Stimulated activated CD8-positive, alpha-beta memory T cell treated with anti-CD3 and anti-CD28 coated beads, Interleukin-4, amount 100 ng/mL, for 4 hours (primary cell): Measurements from ENCODE around the gene NAALADL1.

Experiments used
- DNase-seq, 2 donors: peaks; one replicate each; pipeline ENCODE4 v3.0.0-alpha.2; 2020; ENCODE audit warnings: low read depth in 2 of 2, low spot score in 1 of 2

The NAALADL1 gene

GRCh38 chr11:65058419-65059054 is at the start of gene NAALADL1:
Gene NAALADL1, minus strand, starts transcription at chr11:65058553. Its CDS starts 32 bp downstream, at chr11:65058521.
- DNase-seq, result no peak

GRCh38 chr11:65107751-65108468 is 49.6 kb upstream of the NAALADL1 start:
- no peak for DNase-seq

GRCh38 chr11:65107078-65107477 is 48.7 kb upstream of the NAALADL1 start:
- DNase-seq, result no peak

GRCh38 chr11:65104628-65105027 is 46.3 kb upstream of the NAALADL1 start:
- no peak for DNase-seq

- no peak for DNase-seq
Measured at GRCh38 chr11:65103476-65103875, 45.1 kb upstream of the NAALADL1 start.

- DNase-seq, result no peak
Measured at GRCh38 chr11:65102142-65103095, 44.1 kb upstream of the NAALADL1 start.

GRCh38 chr11:65100674-65101350 is 42.5 kb upstream of the NAALADL1 start:
- no peak for DNase-seq

GRCh38 chr11:65096926-65097325 is 38.6 kb upstream of the NAALADL1 start:
- DNase-seq, result no peak

GRCh38 chr11:65095974-65096806 is 37.8 kb upstream of the NAALADL1 start, which contains the start of gene VPS51:
Gene VPS51, plus strand, starts transcription at chr11:65096214. Its CDS starts 37 bp downstream, at chr11:65096251.
- peak; percentile 66 for DNase-seq

GRCh38 chr11:65095427-65095826 is 37.1 kb upstream of the NAALADL1 start:
- DNase-seq, result no peak

- no peak for DNase-seq
Measured at GRCh38 chr11:65090628-65091027, 32.3 kb upstream of the NAALADL1 start.

- no peak for DNase-seq
Measured at GRCh38 chr11:65089621-65090020, 31.3 kb upstream of the NAALADL1 start.

- DNase-seq, result no peak
Measured at GRCh38 chr11:65087827-65088226, 29.5 kb upstream of the NAALADL1 start.

- DNase-seq, result no peak
Measured at GRCh38 chr11:65087216-65087615, 28.9 kb upstream of the NAALADL1 start.

- DNase-seq, result no peak
Measured at GRCh38 chr11:65086809-65087208, 28.5 kb upstream of the NAALADL1 start.

GRCh38 chr11:65085446-65085845 is 27.1 kb upstream of the NAALADL1 start:
- no peak for DNase-seq

- DNase-seq, result no peak
Measured at GRCh38 chr11:65084598-65085375, 26.4 kb upstream of the NAALADL1 start.

GRCh38 chr11:65083834-65084597 is 25.7 kb upstream of the NAALADL1 start, which contains the start of the genes CDCA5 and ZFPL1:
Gene CDCA5, minus strand, starts transcription at chr11:65084040. Its CDS starts 62 bp downstream, at chr11:65083978.
Gene ZFPL1, plus strand, starts transcription at chr11:65084222. Its CDS starts 477 bp downstream, at chr11:65084699.
- peak; percentile 93 to 96 for DNase-seq
